Measurements from ENCODE around the gene NTRK3.

Gene NTRK3

DNA sequence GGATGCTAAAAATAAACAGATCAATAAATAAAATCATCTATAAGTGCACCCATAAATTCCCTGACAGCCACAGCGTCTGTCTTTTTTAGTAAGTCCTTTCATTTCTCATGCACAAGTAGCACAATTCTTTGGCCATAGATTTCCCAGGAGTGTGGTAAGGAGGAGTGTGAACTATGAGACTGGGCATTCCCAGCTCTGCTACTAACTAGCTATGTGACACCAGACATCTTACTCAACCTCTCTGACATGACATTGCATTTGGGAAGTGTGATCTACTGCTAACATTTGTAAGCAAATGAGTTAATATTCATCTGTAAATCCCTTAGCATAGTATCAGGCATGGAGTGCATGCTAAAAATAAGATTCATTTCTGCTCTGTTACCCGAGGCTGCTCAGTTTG is 301.7 kb downstream of the NTRK3 start:
- no peaks in the 10 kb centered on the region for H3K27me3 ChIP-seq (ENCODE audit: control insufficient read depth, low read length)
- H3K9me3 ChIP-seq (ENCODE audit: control insufficient read depth, insufficient read depth, low read length), result no peaks in the 10 kb centered on the region
- H3K4me3 ChIP-seq (ENCODE audit: low read length), result no peak overlapping the region
- no peak overlapping the region for H3K27ac ChIP-seq (ENCODE audit: low read depth, low read length)
- no peaks in the 10 kb centered on the region for H3K9me2 ChIP-seq (replicated peaks; ENCODE audit: control insufficient read depth, low read length)
- no peak for TF ChIP-seq CTCF (IDR thresholded peaks at IDR 0.05; ENCODE audit: low read depth, low read length, poor library complexity, severe bottlenecking)
- no peak for TF ChIP-seq EZH2phosphoT487 (IDR thresholded peaks at IDR 0.05; ENCODE audit: borderline replicate concordance, low read length)
- no peak overlapping the region for H3K4me2 ChIP-seq (ENCODE audit: low read length)
- no peaks in the 10 kb centered on the region for H3K79me2 ChIP-seq (ENCODE audit: control insufficient read depth, low read length)
- no peaks in the 10 kb centered on the region for H3K4me1 ChIP-seq (ENCODE audit: control insufficient read depth, low read length)
- no peaks in the 10 kb centered on the region for H3F3A ChIP-seq (ENCODE audit: control insufficient read depth, insufficient read depth)
- H4K20me1 ChIP-seq (ENCODE audit: control insufficient read depth, insufficient read depth, low read depth, low read length), result no peaks in the 10 kb centered on the region
- no peaks in the 10 kb centered on the region for H3K36me3 ChIP-seq (ENCODE audit: control insufficient read depth, low read length)

GRCh38 chr15:87952736-87953287 is 303.7 kb downstream of the NTRK3 start:
- Histone ChIP-seq H3K27ac (ENCODE audit: low read depth, low read length) (no peak overlapping the region), H3K36me3 (ENCODE audit: control insufficient read depth, low read length) (no peaks in the 10 kb centered on the region), H3K79me2 (ENCODE audit: control insufficient read depth, low read length) (no peaks in the 10 kb centered on the region), H3K9me3 (ENCODE audit: control insufficient read depth, insufficient read depth, low read length) (no peaks in the 10 kb centered on the region), H3K4me2 (ENCODE audit: low read length) (no peak overlapping the region), H3K4me1 (ENCODE audit: control insufficient read depth, low read length) (no peaks in the 10 kb centered on the region), H4K20me1 (ENCODE audit: control insufficient read depth, insufficient read depth, low read depth, low read length) (no peaks in the 10 kb centered on the region), H3K27me3 (ENCODE audit: control insufficient read depth, low read length) (no peaks in the 10 kb centered on the region), H3K4me3 (ENCODE audit: low read length) (no peak overlapping the region), H3F3A (ENCODE audit: control insufficient read depth, insufficient read depth) (no peaks in the 10 kb centered on the region), H3K9me2 (replicated peaks; ENCODE audit: control insufficient read depth, low read length) (no peaks in the 10 kb centered on the region)
- TF ChIP-seq CTCF (IDR thresholded peaks at IDR 0.05; ENCODE audit: low read depth, low read length, poor library complexity, severe bottlenecking) (no peak), EZH2phosphoT487 (IDR thresholded peaks at IDR 0.05; ENCODE audit: borderline replicate concordance, low read length) (no peak)

DNA sequence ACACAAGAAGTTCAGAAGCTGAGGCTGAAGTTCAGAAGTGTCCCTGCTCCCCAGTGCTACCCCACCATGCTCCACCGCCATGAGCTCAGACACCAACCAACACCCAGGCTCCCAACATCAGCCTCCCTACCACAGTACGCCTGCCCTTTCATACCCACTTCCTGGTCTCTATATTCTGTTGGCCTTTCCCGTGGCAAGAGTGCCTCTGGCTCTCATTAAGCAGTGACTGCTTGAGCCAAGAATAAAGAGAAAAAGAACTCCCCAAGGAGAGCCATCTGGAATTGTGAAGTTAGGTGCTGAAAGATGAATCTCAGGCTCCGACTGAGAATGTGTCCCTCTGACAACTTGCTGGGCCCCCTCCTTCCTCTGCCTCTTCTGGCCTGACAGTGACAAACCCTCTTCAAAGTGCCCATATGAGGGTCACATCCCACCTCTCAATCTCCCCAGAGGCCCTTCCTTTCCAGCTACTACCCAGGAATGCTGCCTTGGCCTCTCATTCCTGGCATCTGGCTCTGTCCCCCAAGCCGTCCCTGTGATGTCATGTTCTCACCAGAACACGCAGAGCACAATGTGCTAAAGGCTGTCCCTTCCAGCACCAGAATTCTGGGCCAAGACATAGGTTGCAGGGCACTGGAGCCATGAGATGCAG is 306.8 kb downstream of the NTRK3 start:
- TF ChIP-seq CTCF (IDR thresholded peaks at IDR 0.05; ENCODE audit: low read depth, low read length, poor library complexity, severe bottlenecking) (no peak), EZH2phosphoT487 (IDR thresholded peaks at IDR 0.05; ENCODE audit: borderline replicate concordance, low read length) (no peak)
- Histone ChIP-seq H3K27me3 (ENCODE audit: control insufficient read depth, low read length) (no peaks in the 10 kb centered on the region), H3K4me3 (ENCODE audit: low read length) (no peak overlapping the region), H3K9me3 (ENCODE audit: control insufficient read depth, insufficient read depth, low read length) (no peaks in the 10 kb centered on the region), H3K4me2 (ENCODE audit: low read length) (no peak overlapping the region), H3K36me3 (ENCODE audit: control insufficient read depth, low read length) (no peaks in the 10 kb centered on the region), H3K9me2 (replicated peaks; ENCODE audit: control insufficient read depth, low read length) (no peaks in the 10 kb centered on the region), H4K20me1 (ENCODE audit: control insufficient read depth, insufficient read depth, low read depth, low read length) (no peaks in the 10 kb centered on the region), H3K4me1 (ENCODE audit: control insufficient read depth, low read length) (no peaks in the 10 kb centered on the region), H3K79me2 (ENCODE audit: control insufficient read depth, low read length) (no peaks in the 10 kb centered on the region), H3K27ac (ENCODE audit: low read depth, low read length) (no peak overlapping the region), H3F3A (ENCODE audit: control insufficient read depth, insufficient read depth) (no peaks in the 10 kb centered on the region)
